Cardiac muscle cell (in vitro differentiated cells and primary cell): ENCODE measurements around the gene CFTR. TPM values are rescaled to one million over a fixed set of nuclear protein-coding genes. Genes with fewer than 3 reads are reported as not detected.

Experiments
- DNase-seq, 2 donors: peaks; one replicate each; pipeline versions ENCODE4 v3.0.0 to v3.0.0-alpha.2; 2010 to 2017; ENCODE audit warnings: low read depth in 1 of 2, low spot score in 1 of 2
- H3K27ac ChIP-seq: fragments of 200-600 bp; sonication (generic); 2 replicates; pipeline ENCODE4 v1.5.1; 2016
- H3K27me3 ChIP-seq: fragments of 200-600 bp; sonication (generic); 2 replicates; pipeline ENCODE4 v1.6.0; 2016; ENCODE audit warnings: control low read depth
- H3K36me3 ChIP-seq: fragments of 200-600 bp; sonication (generic); 2 replicates; pipeline ENCODE4 v1.5.1; 2016; ENCODE audit warnings: control low read depth
- H3K4me1 ChIP-seq: fragments of 200-600 bp; sonication (generic); 2 replicates; pipeline ENCODE4 v1.8.1; 2017; ENCODE audit warnings: low read depth, mild to moderate bottlenecking, mixed run types
- H3K4me3 ChIP-seq: fragments of 200-600 bp; sonication (generic); 2 replicates; pipeline ENCODE4 v1.5.1; 2016; ENCODE audit warnings: mild to moderate bottlenecking
- H3K9me3 ChIP-seq: fragments of 200-600 bp; sonication (generic); 2 replicates; pipeline ENCODE4 v1.5.1; 2017; ENCODE audit warnings: low read depth, mild to moderate bottlenecking, control low read depth
- polyA plus RNA-seq: library from polyadenylated mRNA; unstranded; fragments of >200 nt; fragmentation: Nextera tagmentation; extraction: Ambion mirVana; gene quantifications from 2 replicates; pipeline ENCODE4 v1.2.1, GENCODE V29; 2016
- total RNA-seq: library from RNA; depleted of rRNA; stranded (reverse); fragments of >200 nt; gene quantifications from 2 replicates; pipeline ENCODE4 v1.2.3, GENCODE V29; 2016
- TF ChIP-seq, protein P1 (sequence below): IDR thresholded peaks from 2 replicates; pipeline ENCODE4 v1.5.1; 2012; ENCODE audit warnings: low read depth, mild to moderate bottlenecking, low read length

CFTR gene
- total and polyA plus RNA-seq, 2 experiments from 2014 or later, result 8.8 to 12.0 TPM

DNA sequence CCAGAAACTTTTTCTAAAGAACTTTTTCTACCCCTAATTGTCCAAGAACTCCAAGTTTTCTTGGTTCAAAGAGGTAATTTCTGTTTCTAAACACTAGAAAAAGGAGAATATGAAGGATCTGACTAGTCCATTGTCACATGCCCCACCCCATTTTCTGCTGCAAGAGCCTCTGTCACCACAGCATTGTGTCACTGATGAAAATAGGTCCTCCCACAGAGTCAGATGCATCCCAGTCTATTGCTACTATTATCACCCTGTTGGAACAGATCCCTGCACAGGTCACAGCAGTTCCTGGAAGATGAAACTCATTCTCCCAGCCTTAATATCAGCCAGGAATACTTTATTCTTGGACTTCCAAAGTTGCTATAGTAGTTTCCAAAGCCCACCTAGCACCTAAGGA is 7.5 kb upstream of the CFTR start:
- DNase-seq, result peak in 1 of 2 donors; percentile 12
- no peak overlapping the region for H3K27ac ChIP-seq
- TF ChIP-seq, protein P1, sequence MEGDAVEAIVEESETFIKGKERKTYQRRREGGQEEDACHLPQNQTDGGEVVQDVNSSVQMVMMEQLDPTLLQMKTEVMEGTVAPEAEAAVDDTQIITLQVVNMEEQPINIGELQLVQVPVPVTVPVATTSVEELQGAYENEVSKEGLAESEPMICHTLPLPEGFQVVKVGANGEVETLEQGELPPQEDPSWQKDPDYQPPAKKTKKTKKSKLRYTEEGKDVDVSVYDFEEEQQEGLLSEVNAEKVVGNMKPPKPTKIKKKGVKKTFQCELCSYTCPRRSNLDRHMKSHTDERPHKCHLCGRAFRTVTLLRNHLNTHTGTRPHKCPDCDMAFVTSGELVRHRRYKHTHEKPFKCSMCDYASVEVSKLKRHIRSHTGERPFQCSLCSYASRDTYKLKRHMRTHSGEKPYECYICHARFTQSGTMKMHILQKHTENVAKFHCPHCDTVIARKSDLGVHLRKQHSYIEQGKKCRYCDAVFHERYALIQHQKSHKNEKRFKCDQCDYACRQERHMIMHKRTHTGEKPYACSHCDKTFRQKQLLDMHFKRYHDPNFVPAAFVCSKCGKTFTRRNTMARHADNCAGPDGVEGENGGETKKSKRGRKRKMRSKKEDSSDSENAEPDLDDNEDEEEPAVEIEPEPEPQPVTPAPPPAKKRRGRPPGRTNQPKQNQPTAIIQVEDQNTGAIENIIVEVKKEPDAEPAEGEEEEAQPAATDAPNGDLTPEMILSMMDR, result no peak
- no peak overlapping the region for H3K4me3 ChIP-seq
- H3K4me1 ChIP-seq, result peaks cover 11% of the 10 kb centered on the region
- no peaks in the 10 kb centered on the region for H3K36me3 ChIP-seq
- peaks cover 13% of the 10 kb centered on the region for H3K27me3 ChIP-seq
- H3K9me3 ChIP-seq, result no peaks in the 10 kb centered on the region

DNA sequence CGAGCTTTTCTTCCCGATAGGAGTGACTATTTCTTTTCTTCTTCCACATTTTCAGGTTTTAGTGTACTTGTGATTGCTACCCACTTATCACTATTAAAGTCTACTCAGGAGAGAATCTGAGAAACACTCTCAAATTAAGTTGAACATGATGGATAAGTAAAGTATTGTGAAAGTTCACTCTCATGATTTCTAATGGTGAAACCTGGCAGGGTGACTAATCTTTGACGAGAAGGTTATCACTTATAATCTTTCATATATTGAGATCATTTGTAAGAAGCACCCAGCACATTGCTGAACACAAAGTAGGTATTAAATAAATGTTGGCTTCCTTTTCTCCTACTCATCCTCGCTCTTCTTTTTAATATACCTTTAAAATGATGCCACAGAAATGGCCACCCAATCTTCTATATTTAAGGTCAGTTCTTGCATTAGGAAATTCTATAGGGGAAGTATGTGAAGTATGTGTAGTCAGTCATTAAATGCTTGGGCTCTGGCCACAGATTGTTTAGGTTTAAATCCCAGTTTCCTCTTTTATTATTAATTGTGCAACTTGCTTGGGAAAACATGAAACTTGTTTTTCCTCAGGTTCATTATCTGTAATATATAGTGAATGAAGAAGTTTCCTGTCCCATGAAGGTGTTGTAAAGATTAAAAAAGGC is 3.1 kb upstream of the CFTR start:
- TF ChIP-seq, protein P1, result no peak

DNA sequence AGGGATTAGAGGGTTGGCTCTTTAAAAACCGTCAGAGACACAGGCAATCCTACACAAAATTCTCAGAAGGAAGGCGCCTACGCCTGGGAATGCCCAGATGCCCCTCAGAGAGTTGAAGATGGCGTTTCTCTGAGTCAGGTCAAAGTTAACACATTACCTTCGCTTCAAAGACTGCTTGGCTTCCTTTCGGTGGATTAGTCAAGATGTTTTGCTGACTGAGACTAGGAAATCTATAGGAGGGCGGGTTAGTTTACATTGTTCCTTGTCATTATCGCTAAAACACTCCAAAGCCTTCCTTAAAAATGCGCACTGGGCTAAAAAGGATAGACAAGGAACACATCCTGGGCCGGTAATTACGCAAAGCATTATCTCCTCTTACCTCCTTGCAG is 995 bp upstream of the CFTR start:
- Histone ChIP-seq H3K27me3 (peaks cover 52% of the 10 kb centered on the region), H3K4me1 (peaks cover 5% of the 10 kb centered on the region), H3K27ac (no peak overlapping the region), H3K9me3 (no peaks in the 10 kb centered on the region), H3K36me3 (no peaks in the 10 kb centered on the region), H3K4me3 (peak overlapping the region; percentile 34)
- TF ChIP-seq, protein P1, result no peak
- DNase-seq, result no peak

More for the DNA sequence above, 3.1 kb upstream of the CFTR start:
- Histone ChIP-seq H3K4me3 (no peak overlapping the region), H3K27ac (no peak overlapping the region), H3K4me1 (peaks cover 10% of the 10 kb centered on the region), H3K9me3 (no peaks in the 10 kb centered on the region), H3K27me3 (peaks cover 52% of the 10 kb centered on the region), H3K36me3 (no peaks in the 10 kb centered on the region)
- no peak for DNase-seq

DNA sequence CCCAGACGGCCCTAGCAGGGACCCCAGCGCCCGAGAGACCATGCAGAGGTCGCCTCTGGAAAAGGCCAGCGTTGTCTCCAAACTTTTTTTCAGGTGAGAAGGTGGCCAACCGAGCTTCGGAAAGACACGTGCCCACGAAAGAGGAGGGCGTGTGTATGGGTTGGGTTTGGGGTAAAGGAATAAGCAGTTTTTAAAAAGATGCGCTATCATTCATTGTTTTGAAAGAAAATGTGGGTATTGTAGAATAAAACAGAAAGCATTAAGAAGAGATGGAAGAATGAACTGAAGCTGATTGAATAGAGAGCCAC is 184 bp downstream of the CFTR start:
- no peak for DNase-seq
- Histone ChIP-seq H3K9me3 (no peaks in the 10 kb centered on the region), H3K27me3 (peaks cover 51% of the 10 kb centered on the region), H3K27ac (no peak overlapping the region), H3K36me3 (no peaks in the 10 kb centered on the region), H3K4me1 (peaks cover 5% of the 10 kb centered on the region), H3K4me3 (peak overlapping the region; percentile 34)
- TF ChIP-seq, protein P1, result no peak

DNA sequence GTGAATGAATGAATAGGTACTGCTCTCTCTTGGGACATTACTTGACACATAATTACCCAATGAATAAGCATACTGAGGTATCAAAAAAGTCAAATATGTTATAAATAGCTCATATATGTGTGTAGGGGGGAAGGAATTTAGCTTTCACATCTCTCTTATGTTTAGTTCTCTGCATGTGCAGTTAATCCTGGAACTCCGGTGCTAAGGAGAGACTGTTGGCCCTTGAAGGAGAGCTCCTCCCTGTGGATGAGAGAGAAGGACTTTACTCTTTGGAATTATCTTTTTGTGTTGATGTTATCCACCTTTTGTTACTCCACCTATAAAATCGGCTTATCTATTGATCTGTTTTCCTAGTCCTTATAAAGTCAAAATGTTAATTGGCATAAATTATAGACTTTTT is 1.2 kb downstream of the CFTR start:
- DNase-seq, result peak in 1 of 2 donors; percentile 13
- Histone ChIP-seq H3K4me1 (peaks cover 5% of the 10 kb centered on the region), H3K9me3 (no peaks in the 10 kb centered on the region), H3K27me3 (peaks cover 48% of the 10 kb centered on the region), H3K36me3 (no peaks in the 10 kb centered on the region), H3K27ac (no peak overlapping the region), H3K4me3 (peak overlapping the region; percentile 34)
- TF ChIP-seq, protein P1, result no peak

DNA sequence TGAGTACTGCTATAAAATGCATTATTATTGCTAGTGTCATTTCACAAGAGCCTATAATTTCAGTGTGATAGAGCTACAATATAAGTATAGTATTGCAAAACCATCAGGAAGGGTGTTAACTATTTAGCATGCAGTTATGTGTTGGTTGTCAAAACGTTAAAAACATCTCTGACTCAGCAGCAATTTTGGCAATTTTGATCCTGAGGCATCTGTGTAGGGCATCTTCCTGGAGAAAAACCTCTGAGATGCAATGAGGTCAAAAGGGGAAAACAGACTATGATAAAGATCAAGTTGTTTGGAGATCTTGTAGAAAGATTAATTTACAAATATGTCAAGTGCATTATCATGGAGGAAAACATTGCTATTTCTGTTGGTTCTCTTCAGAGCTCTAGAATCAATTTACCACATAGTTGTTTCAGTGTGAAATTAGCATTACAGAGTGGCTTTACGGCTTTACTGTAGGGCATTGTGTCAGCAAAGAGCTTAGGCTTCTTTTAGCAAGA is 5.3 kb downstream of the CFTR start:
- no peak for DNase-seq
- Histone ChIP-seq H3K4me3 (no peak overlapping the region), H3K27me3 (peaks cover 11% of the 10 kb centered on the region), H3K27ac (no peak overlapping the region), H3K9me3 (no peaks in the 10 kb centered on the region), H3K4me1 (peaks cover 5% of the 10 kb centered on the region), H3K36me3 (no peaks in the 10 kb centered on the region)
- TF ChIP-seq, protein P1, result no peak
